Liver (tissue), 9 donors: Measurements from ENCODE around the gene SNX9. TPM values are rescaled to one million over a fixed set of nuclear protein-coding genes. Genes with fewer than 3 reads are reported as not detected.

ENCODE experiments used
- DNase-seq: peaks from one replicate; pipeline ENCODE4 v3.0.0-alpha.2; 2017; ENCODE audit warnings: low spot score
- H3K27ac ChIP-seq, 2 donors: one replicate each; pipeline ENCODE4 v1.7.0; 2013; ENCODE audit warnings: inconsistent platforms in 2 of 2, low read length in 2 of 2, control low read depth in 1 of 2, low read depth in 1 of 2, mild to moderate bottlenecking in 1 of 2
- H3K27me3 ChIP-seq, 4 donors: one replicate each; pipeline versions ENCODE4 v1.6.1 to v1.7.0; 2013; ENCODE audit warnings: low read length in 3 of 4, inconsistent platforms in 1 of 4, mild to moderate bottlenecking in 1 of 4, moderate library complexity in 1 of 4; ENCODE audit not compliant: control insufficient read depth in 4 of 4, insufficient read depth in 4 of 4
- H3K36me3 ChIP-seq, 4 donors: one replicate each; pipeline versions ENCODE4 v1.6.1 to v1.7.0; 2013; ENCODE audit warnings: low read length in 3 of 4, mild to moderate bottlenecking in 3 of 4, low read depth in 1 of 4, moderate library complexity in 1 of 4; ENCODE audit not compliant: control insufficient read depth in 4 of 4, insufficient read depth in 3 of 4
- H3K4me1 ChIP-seq, 4 donors: one replicate each; pipeline versions ENCODE4 v1.6.1 to v1.7.0; 2013; ENCODE audit warnings: low read length in 3 of 4, mild to moderate bottlenecking in 3 of 4, moderate library complexity in 1 of 4; ENCODE audit not compliant: control insufficient read depth in 4 of 4, insufficient read depth in 4 of 4
- H3K4me3 ChIP-seq, 3 donors: one replicate each; pipeline versions ENCODE4 v1.6.1 to v1.7.0; 2013; ENCODE audit warnings: low read length in 3 of 3, control low read depth in 1 of 3, low read depth in 1 of 3, mild to moderate bottlenecking in 1 of 3
- H3K9ac ChIP-seq, 2 donors: one replicate each; pipeline ENCODE4 v1.7.0; 2013; ENCODE audit warnings: low read length in 2 of 2, mild to moderate bottlenecking in 2 of 2, moderate library complexity in 2 of 2, control low read depth in 1 of 2, low read depth in 1 of 2
- H3K9me3 ChIP-seq, 4 donors: one replicate each; pipeline versions ENCODE4 v1.6.1 to v1.7.0; 2013; ENCODE audit warnings: low read length in 3 of 4; ENCODE audit not compliant: control insufficient read depth in 4 of 4
- EGR1 ChIP-seq, 2 donors: IDR thresholded peaks; 2 replicates each; pipeline ENCODE4 v1.6.1; 2016 to 2018; ENCODE audit warnings: antibody characterized with exemption in 2 of 2, low read depth in 2 of 2
- FOXA1 ChIP-seq: IDR thresholded peaks from 2 replicates; pipeline ENCODE4 v1.6.1; 2016; ENCODE audit warnings: antibody characterized with exemption
- FOXA2 ChIP-seq: IDR thresholded peaks from 2 replicates; pipeline ENCODE4 v1.6.1; 2016; ENCODE audit warnings: antibody characterized with exemption
- GABPA ChIP-seq, 2 donors: IDR thresholded peaks in 1 of 2; conservative IDR thresholded peaks in 1 of 2; 2 replicates each; pipeline ENCODE4 v1.6.1; 2016; ENCODE audit warnings: antibody characterized with exemption in 2 of 2, mild to moderate bottlenecking in 1 of 2, moderate library complexity in 1 of 2
- HNF4A ChIP-seq, 2 donors: conservative IDR thresholded peaks; 2 replicates each; pipeline ENCODE4 v1.6.1; 2016; ENCODE audit warnings: antibody characterized with exemption in 2 of 2, mild to moderate bottlenecking in 2 of 2
- HNF4G ChIP-seq: IDR thresholded peaks from 2 replicates; pipeline ENCODE4 v1.6.1; 2016; ENCODE audit warnings: antibody characterized with exemption
- JUND ChIP-seq, 2 donors: IDR thresholded peaks; 2 replicates each; pipeline ENCODE4 v1.6.1; 2016; ENCODE audit warnings: antibody characterized with exemption in 2 of 2
- NR2F2 ChIP-seq: IDR thresholded peaks from 2 replicates; pipeline ENCODE4 v1.6.1; 2016; ENCODE audit warnings: antibody characterized with exemption
- RAD21 ChIP-seq, 2 donors: IDR thresholded peaks; 2 replicates each; pipeline ENCODE4 v1.6.1; 2016; ENCODE audit warnings: antibody characterized with exemption in 2 of 2, mild to moderate bottlenecking in 2 of 2
- RXRA ChIP-seq, 2 donors: IDR thresholded peaks; 2 replicates each; pipeline ENCODE4 v1.6.1; 2017 to 2018; ENCODE audit warnings: antibody characterized with exemption in 2 of 2, mild to moderate bottlenecking in 1 of 2
- SP1 ChIP-seq: IDR thresholded peaks from 2 replicates; pipeline ENCODE4 v1.6.1; 2018; ENCODE audit warnings: antibody characterized with exemption, mild to moderate bottlenecking
- TAF1 ChIP-seq: conservative IDR thresholded peaks from 2 replicates; pipeline ENCODE4 v1.6.1; 2016; ENCODE audit warnings: antibody characterized with exemption, mild to moderate bottlenecking
- YY1 ChIP-seq: IDR thresholded peaks from 2 replicates; pipeline ENCODE4 v1.6.1; 2016; ENCODE audit warnings: antibody characterized with exemption, mild to moderate bottlenecking
- WGBS: extraction: QIAGEN DNeasy Blood & Tissue Kit; methylation state at CpG from one replicate; pipeline ENCODE4 v1.1.7; 2013; 5-methylcytosine and 5-hydroxymethylcytosine counted together
- polyA plus RNA-seq, 2 donors: library from polyadenylated mRNA; stranded (reverse) in 1 of 2; unstranded in 1 of 2; fragments of 200-250 nt in 1 of 2; fragments of >200 nt in 1 of 2; fragmentation: Nextera tagmentation in 1 of 2; extraction: Ambion mirVana in 1 of 2; gene quantifications; one replicate each; pipeline versions ENCODE4 v1.2.1 to v1.2.3, GENCODE V29; 2013 to 2015
- total RNA-seq, 2 donors: library from RNA; depleted of rRNA; stranded (reverse); fragments of >200 nt; gene quantifications; one replicate each; pipeline ENCODE4 v1.2.3, GENCODE V29; 2014
- TF ChIP-seq, protein P1 (sequence below): IDR thresholded peaks from 2 replicates; pipeline ENCODE4 v1.6.1; 2016; ENCODE audit warnings: antibody characterized with exemption
- TF ChIP-seq, protein P2 (sequence below): IDR thresholded peaks from 2 replicates; pipeline ENCODE4 v1.6.1; 2016; ENCODE audit warnings: antibody characterized with exemption
- TF ChIP-seq, protein P3 (sequence below): IDR thresholded peaks from 2 replicates; pipeline ENCODE4 v1.6.1; 2016; ENCODE audit warnings: antibody characterized with exemption
- TF ChIP-seq, protein P4 (sequence below): IDR thresholded peaks from 2 replicates; pipeline ENCODE4 v1.6.1; 2016; ENCODE audit warnings: antibody characterized with exemption, mild to moderate bottlenecking
- TF ChIP-seq, protein P5 (sequence below): fragments of 150-350 bp; IDR thresholded peaks from 2 replicates; pipeline ENCODE4 v1.5.1; 2017; ENCODE audit warnings: improper control_type of control experiment, low read depth, low read length; ENCODE audit not compliant: missing input control
- donor health status: healthy.
- donor health status: healthy.
- donor health status: healthy.
- donor health status: healthy.
- donor health status: healthy.

The SNX9 gene
- total and polyA plus RNA-seq, 4 donors = 16.4 to 31.0 (median 22.3) TPM

DNA sequence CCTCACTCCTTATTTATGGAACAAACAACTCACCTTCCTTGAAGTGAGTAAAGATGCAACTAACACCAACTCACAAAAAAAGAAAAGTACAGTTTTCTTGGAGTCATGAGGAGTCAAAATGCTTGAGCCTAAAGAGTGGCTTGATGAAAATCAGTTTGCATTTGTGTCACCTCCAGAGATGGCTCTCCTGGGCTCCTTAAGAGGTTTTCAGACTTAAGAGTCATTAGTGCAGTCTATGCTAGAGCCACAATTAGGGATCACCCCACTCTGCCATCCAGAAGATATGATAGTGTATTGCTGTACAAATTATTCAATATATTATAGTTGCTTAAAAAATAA, 11.9 kb upstream of the SNX9 start:
- Histone ChIP-seq H3K4me3 (no peak overlapping the region), H3K4me1 (peaks cover 0 to 2% (median 0%) of the 10 kb centered on the region in 4 donors)
- TF ChIP-seq, protein P1, sequence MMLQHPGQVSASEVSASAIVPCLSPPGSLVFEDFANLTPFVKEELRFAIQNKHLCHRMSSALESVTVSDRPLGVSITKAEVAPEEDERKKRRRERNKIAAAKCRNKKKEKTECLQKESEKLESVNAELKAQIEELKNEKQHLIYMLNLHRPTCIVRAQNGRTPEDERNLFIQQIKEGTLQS = no peak

GRCh38 chr6:157811476-157812173, 11.4 kb upstream of the SNX9 start:
- peaks cover 0 to 3% (median 0%) of the 10 kb centered on the region in 4 donors for H3K9me3 ChIP-seq
- H3K4me3 ChIP-seq = no peak overlapping the region
- no peak overlapping the region for H3K9ac ChIP-seq
- H3K36me3 ChIP-seq = no peaks in the 10 kb centered on the region
- peaks cover 0 to 2% (median 0%) of the 10 kb centered on the region in 4 donors for H3K4me1 ChIP-seq
- 82% methylated on average over 3 of the region's 3 CpGs for WGBS
- H3K27me3 ChIP-seq = no peaks in the 10 kb centered on the region
- H3K27ac ChIP-seq = no peak overlapping the region
- TF ChIP-seq HNF4G (no peak), FOXA2 (no peak), YY1 (no peak), JUND (IDR thresholded peaks at IDR 0.05) (no peak), NR2F2 (no peak), GABPA (IDR thresholded peaks at IDR 0.05 in 1 of 2, conservative IDR thresholded peaks at IDR 0.05 in 1 of 2) (no peak), SP1 (no peak), FOXA1 (no peak), RAD21 (IDR thresholded peaks at IDR 0.05) (no peak), HNF4A (conservative IDR thresholded peaks at IDR 0.05) (no peak), RXRA (IDR thresholded peaks at IDR 0.05) (no peak), EGR1 (IDR thresholded peaks at IDR 0.05; ENCODE audit: low read depth in 2 of 2) (no peak), TAF1 (no peak)
- TF ChIP-seq, protein P2, sequence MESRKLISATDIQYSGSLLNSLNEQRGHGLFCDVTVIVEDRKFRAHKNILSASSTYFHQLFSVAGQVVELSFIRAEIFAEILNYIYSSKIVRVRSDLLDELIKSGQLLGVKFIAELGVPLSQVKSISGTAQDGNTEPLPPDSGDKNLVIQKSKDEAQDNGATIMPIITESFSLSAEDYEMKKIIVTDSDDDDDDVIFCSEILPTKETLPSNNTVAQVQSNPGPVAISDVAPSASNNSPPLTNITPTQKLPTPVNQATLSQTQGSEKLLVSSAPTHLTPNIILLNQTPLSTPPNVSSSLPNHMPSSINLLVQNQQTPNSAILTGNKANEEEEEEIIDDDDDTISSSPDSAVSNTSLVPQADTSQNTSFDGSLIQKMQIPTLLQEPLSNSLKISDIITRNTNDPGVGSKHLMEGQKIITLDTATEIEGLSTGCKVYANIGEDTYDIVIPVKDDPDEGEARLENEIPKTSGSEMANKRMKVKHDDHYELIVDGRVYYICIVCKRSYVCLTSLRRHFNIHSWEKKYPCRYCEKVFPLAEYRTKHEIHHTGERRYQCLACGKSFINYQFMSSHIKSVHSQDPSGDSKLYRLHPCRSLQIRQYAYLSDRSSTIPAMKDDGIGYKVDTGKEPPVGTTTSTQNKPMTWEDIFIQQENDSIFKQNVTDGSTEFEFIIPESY = no peak
- TF ChIP-seq, protein P3, sequence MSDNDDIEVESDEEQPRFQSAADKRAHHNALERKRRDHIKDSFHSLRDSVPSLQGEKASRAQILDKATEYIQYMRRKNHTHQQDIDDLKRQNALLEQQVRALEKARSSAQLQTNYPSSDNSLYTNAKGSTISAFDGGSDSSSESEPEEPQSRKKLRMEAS = no peak
- TF ChIP-seq, protein P4, sequence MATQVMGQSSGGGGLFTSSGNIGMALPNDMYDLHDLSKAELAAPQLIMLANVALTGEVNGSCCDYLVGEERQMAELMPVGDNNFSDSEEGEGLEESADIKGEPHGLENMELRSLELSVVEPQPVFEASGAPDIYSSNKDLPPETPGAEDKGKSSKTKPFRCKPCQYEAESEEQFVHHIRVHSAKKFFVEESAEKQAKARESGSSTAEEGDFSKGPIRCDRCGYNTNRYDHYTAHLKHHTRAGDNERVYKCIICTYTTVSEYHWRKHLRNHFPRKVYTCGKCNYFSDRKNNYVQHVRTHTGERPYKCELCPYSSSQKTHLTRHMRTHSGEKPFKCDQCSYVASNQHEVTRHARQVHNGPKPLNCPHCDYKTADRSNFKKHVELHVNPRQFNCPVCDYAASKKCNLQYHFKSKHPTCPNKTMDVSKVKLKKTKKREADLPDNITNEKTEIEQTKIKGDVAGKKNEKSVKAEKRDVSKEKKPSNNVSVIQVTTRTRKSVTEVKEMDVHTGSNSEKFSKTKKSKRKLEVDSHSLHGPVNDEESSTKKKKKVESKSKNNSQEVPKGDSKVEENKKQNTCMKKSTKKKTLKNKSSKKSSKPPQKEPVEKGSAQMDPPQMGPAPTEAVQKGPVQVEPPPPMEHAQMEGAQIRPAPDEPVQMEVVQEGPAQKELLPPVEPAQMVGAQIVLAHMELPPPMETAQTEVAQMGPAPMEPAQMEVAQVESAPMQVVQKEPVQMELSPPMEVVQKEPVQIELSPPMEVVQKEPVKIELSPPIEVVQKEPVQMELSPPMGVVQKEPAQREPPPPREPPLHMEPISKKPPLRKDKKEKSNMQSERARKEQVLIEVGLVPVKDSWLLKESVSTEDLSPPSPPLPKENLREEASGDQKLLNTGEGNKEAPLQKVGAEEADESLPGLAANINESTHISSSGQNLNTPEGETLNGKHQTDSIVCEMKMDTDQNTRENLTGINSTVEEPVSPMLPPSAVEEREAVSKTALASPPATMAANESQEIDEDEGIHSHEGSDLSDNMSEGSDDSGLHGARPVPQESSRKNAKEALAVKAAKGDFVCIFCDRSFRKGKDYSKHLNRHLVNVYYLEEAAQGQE = no peak
- TF ChIP-seq, protein P5, sequence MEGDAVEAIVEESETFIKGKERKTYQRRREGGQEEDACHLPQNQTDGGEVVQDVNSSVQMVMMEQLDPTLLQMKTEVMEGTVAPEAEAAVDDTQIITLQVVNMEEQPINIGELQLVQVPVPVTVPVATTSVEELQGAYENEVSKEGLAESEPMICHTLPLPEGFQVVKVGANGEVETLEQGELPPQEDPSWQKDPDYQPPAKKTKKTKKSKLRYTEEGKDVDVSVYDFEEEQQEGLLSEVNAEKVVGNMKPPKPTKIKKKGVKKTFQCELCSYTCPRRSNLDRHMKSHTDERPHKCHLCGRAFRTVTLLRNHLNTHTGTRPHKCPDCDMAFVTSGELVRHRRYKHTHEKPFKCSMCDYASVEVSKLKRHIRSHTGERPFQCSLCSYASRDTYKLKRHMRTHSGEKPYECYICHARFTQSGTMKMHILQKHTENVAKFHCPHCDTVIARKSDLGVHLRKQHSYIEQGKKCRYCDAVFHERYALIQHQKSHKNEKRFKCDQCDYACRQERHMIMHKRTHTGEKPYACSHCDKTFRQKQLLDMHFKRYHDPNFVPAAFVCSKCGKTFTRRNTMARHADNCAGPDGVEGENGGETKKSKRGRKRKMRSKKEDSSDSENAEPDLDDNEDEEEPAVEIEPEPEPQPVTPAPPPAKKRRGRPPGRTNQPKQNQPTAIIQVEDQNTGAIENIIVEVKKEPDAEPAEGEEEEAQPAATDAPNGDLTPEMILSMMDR = no peak
- TF ChIP-seq, protein P1 = no peak
- DNase-seq = no peak

More for the DNA sequence above, 11.9 kb upstream of the SNX9 start:
- Histone ChIP-seq H3K36me3 (no peaks in the 10 kb centered on the region), H3K9me3 (peaks cover 0 to 3% (median 0%) of the 10 kb centered on the region in 4 donors), H3K27me3 (no peaks in the 10 kb centered on the region), H3K27ac (no peak overlapping the region), H3K9ac (no peak overlapping the region)
- DNase-seq = no peak
